RWPE2 (cell line): Measurements from ENCODE around the gene SON.

ENCODE experiments used
- ATAC-seq: fragments of 200-7000 bp; cut with Tn5 transposase; 3 replicates; pipeline ENCODE4 v1.9.1; 2021; ENCODE audit warnings: low read depth
- DNase-seq: peaks from one replicate; pipeline ENCODE4 v3.0.0-alpha.2; 2020; ENCODE audit warnings: low spot score
- H3K27ac ChIP-seq: fragments of 450-650 bp; 2 replicates; pipeline ENCODE4 v1.5.1; 2017; ENCODE audit warnings: mild to moderate bottlenecking; ENCODE audit not compliant: poor library complexity, severe bottlenecking
- H3K27me3 ChIP-seq: fragments of 250-450 bp; sonication (Bioruptor Pico); 2 replicates; pipeline ENCODE4 v1.5.1; 2021; ENCODE audit warnings: mild to moderate bottlenecking, moderate library complexity; ENCODE audit not compliant: insufficient read depth, poor library complexity, severe bottlenecking
- H3K36me3 ChIP-seq: fragments of 250-450 bp; sonication (Bioruptor Pico); 2 replicates; pipeline ENCODE4 v1.5.1; 2020; ENCODE audit warnings: low read depth, mild to moderate bottlenecking, moderate library complexity
- H3K4me1 ChIP-seq: fragments of 250-450 bp; sonication (Bioruptor Pico); 2 replicates; pipeline ENCODE4 v1.5.1; 2021; ENCODE audit warnings: mild to moderate bottlenecking, moderate library complexity; ENCODE audit not compliant: insufficient read depth, poor library complexity, severe bottlenecking
- H3K4me3 ChIP-seq: fragments of 250-450 bp; sonication (Bioruptor Pico); 2 replicates; pipeline ENCODE4 v1.5.1; 2021; ENCODE audit warnings: mild to moderate bottlenecking, moderate library complexity; ENCODE audit not compliant: severe bottlenecking
- H3K9me3 ChIP-seq: fragments of 250-450 bp; sonication (Bioruptor Pico); 2 replicates; pipeline ENCODE4 v1.5.1; 2021; ENCODE audit warnings: mild to moderate bottlenecking, moderate library complexity; ENCODE audit not compliant: severe bottlenecking
- CTCF ChIP-seq: fragments of 450-650 bp; IDR thresholded peaks from one replicate; pipeline ENCODE4 v1.5.1; 2017; ENCODE audit warnings: mild to moderate bottlenecking, moderate library complexity; ENCODE audit not compliant: poor library complexity, severe bottlenecking

SON gene

GRCh38 chr21:33554236-33554981, 11.6 kb downstream of the SON start:
- ATAC-seq (no peak), DNase-seq (no peak)
- no peak for TF ChIP-seq CTCF
- Histone ChIP-seq H3K36me3 (peaks cover 96% of the 10 kb centered on the region), H3K27me3 (no peaks in the 10 kb centered on the region), H3K4me1 (no peaks in the 10 kb centered on the region), H3K27ac (no peak overlapping the region), H3K9me3 (peaks cover 2% of the 10 kb centered on the region), H3K4me3 (no peak overlapping the region)

DNA sequence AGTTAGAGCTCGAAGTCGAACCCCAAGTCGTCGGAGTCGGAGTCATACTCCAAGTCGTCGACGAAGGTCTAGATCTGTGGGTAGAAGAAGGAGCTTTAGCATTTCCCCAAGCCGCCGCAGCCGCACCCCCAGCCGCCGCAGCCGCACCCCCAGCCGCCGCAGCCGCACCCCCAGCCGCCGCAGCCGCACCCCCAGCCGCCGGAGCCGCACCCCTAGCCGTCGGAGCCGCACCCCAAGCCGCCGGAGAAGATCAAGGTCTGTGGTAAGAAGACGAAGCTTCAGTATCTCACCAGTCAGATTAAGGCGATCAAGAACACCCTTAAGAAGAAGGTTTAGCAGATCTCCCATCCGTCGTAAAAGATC, 12.1 kb downstream of the SON start:
- no peak for TF ChIP-seq CTCF
- Histone ChIP-seq H3K36me3 (peaks cover 96% of the 10 kb centered on the region), H3K27me3 (no peaks in the 10 kb centered on the region)

GRCh38 chr21:33557447-33557846, 14.6 kb downstream of the SON start:
- peaks cover 98% of the 10 kb centered on the region for H3K36me3 ChIP-seq
- H3K4me3 ChIP-seq, result no peak overlapping the region
- no peak overlapping the region for H3K27ac ChIP-seq
- no peaks in the 10 kb centered on the region for H3K4me1 ChIP-seq
- no peaks in the 10 kb centered on the region for H3K27me3 ChIP-seq
- TF ChIP-seq CTCF, result no peak
- DNase-seq, result no peak
- H3K9me3 ChIP-seq, result peaks cover 2% of the 10 kb centered on the region
- ATAC-seq, result no peak

More for the DNA sequence above, 12.1 kb downstream of the SON start:
- ATAC-seq, result no peak
- H3K4me1 ChIP-seq, result no peaks in the 10 kb centered on the region
- no peak for DNase-seq
- peaks cover 2% of the 10 kb centered on the region for H3K9me3 ChIP-seq
- H3K27ac ChIP-seq, result no peak overlapping the region
- H3K4me3 ChIP-seq, result no peak overlapping the region

GRCh38 chr21:33558777-33559421, 16.1 kb downstream of the SON start:
- no peak for ATAC-seq
- H3K27ac ChIP-seq, result no peak overlapping the region
- H3K36me3 ChIP-seq, result peaks cover 98% of the 10 kb centered on the region
- DNase-seq, result no peak
- no peak for TF ChIP-seq CTCF
- H3K4me1 ChIP-seq, result no peaks in the 10 kb centered on the region
- H3K9me3 ChIP-seq, result peaks cover 6% of the 10 kb centered on the region
- no peak overlapping the region for H3K4me3 ChIP-seq
- no peaks in the 10 kb centered on the region for H3K27me3 ChIP-seq

GRCh38 chr21:33559813-33560212, 17.0 kb downstream of the SON start:
- Histone ChIP-seq H3K4me1 (no peaks in the 10 kb centered on the region), H3K9me3 (peaks cover 6% of the 10 kb centered on the region), H3K27ac (no peak overlapping the region), H3K27me3 (no peaks in the 10 kb centered on the region), H3K36me3 (peaks cover 96% of the 10 kb centered on the region), H3K4me3 (no peak overlapping the region)
- no peak for ATAC-seq
- no peak for TF ChIP-seq CTCF
- no peak for DNase-seq
